ENCODE measurements around the gene SPSB1.

- TF ChIP-seq CTCF (IDR thresholded peaks at IDR 0.05) (no peak), NR1H2 (CRISPR knock-in tag; IDR thresholded peaks at IDR 0.05) (no peak), GTF2I (CRISPR knock-in tag; conservative IDR thresholded peaks at IDR 0.05) (no peak), FOXP4 (CRISPR knock-in tag; IDR thresholded peaks at IDR 0.05) (no peak), SP1 (CRISPR knock-in tag; conservative IDR thresholded peaks at IDR 0.05) (no peak), E2F5 (CRISPR knock-in tag; IDR thresholded peaks at IDR 0.05) (no peak), SMAD3 (CRISPR knock-in tag; IDR thresholded peaks at IDR 0.05; ENCODE audit: borderline replicate concordance) (no peak), ZNF263 (CRISPR knock-in tag; IDR thresholded peaks at IDR 0.05; ENCODE audit: low read depth) (no peak), ZNF281 (CRISPR knock-in tag; IDR thresholded peaks at IDR 0.05) (no peak), ZNF232 (CRISPR knock-in tag; IDR thresholded peaks at IDR 0.05) (no peak), ATF2 (CRISPR knock-in tag; IDR thresholded peaks at IDR 0.05; ENCODE audit: borderline replicate concordance, low read depth) (no peak)
Observed at GRCh38 chr1:9262096-9262986, 30.4 kb upstream of the SPSB1 start.
